Uterus (tissue), 2 donors: Measurements from ENCODE around the gene GRIK2.

Experiments used
- POLR2A ChIP-seq, 2 donors: fragments of 450-650 bp; IDR thresholded peaks; one replicate each; pipeline ENCODE4 v1.6.1; 2016; ENCODE audit warnings: antibody characterized with exemption in 2 of 2, mild to moderate bottlenecking in 1 of 2, moderate library complexity in 1 of 2
- TF ChIP-seq, protein P1 (sequence below), 4 experiments: fragments of 200-600 bp in 2 of 4; fragments of 450-650 bp in 2 of 4; sonication (generic) in 2 of 4; IDR thresholded peaks; one replicate each; pipeline ENCODE4 v1.5.1; 2016 to 2019; ENCODE audit warnings: antibody characterized with exemption in 4 of 4, mild to moderate bottlenecking in 2 of 4, moderate library complexity in 1 of 4

DNA sequence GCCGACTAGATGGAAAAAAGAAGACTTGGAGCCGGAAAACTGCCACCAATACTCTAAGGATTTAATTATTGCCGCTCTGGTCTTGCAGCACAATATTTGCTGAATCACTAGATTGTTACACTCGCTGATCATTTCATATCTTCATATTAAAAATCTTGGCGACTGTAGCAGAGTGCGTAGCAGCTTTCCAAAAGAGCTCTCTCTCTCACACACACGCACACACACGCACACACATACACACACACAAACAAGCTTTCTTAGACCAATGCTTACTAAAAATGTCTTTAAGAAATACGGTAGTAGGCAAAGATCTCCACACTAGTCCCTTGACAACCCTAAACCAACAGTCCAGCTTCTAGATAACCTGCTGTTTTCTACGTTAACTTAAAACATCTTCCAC lies 7.7 kb downstream of the GRIK2 start:
- TF ChIP-seq, protein P1, sequence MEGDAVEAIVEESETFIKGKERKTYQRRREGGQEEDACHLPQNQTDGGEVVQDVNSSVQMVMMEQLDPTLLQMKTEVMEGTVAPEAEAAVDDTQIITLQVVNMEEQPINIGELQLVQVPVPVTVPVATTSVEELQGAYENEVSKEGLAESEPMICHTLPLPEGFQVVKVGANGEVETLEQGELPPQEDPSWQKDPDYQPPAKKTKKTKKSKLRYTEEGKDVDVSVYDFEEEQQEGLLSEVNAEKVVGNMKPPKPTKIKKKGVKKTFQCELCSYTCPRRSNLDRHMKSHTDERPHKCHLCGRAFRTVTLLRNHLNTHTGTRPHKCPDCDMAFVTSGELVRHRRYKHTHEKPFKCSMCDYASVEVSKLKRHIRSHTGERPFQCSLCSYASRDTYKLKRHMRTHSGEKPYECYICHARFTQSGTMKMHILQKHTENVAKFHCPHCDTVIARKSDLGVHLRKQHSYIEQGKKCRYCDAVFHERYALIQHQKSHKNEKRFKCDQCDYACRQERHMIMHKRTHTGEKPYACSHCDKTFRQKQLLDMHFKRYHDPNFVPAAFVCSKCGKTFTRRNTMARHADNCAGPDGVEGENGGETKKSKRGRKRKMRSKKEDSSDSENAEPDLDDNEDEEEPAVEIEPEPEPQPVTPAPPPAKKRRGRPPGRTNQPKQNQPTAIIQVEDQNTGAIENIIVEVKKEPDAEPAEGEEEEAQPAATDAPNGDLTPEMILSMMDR (IDR thresholded peaks at IDR 0.05): no peak
- TF ChIP-seq POLR2A (IDR thresholded peaks at IDR 0.05): no peak
